Right lobe of liver (tissue), 6 donors: ENCODE measurements around the gene ARFIP2. TPM values are rescaled to one million over a fixed set of nuclear protein-coding genes. Genes with fewer than 3 reads are reported as not detected.

Source experiments
- ATAC-seq, 4 donors: fragments of 200-7000 bp; cut with Tn5 transposase; one replicate each; pipeline ENCODE4 v1.9.1; 2020; ENCODE audit warnings: mild to moderate bottlenecking in 4 of 4, moderate library complexity in 4 of 4
- DNase-seq, 3 donors: peaks; one replicate each; pipeline ENCODE4 v3.0.0-alpha.2; 2020
- H3K27ac ChIP-seq, 3 donors: fragments of 200-600 bp; one replicate each; pipeline ENCODE4 v1.8.0; 2022
- H3K27me3 ChIP-seq, 2 donors: fragments of 200-600 bp; one replicate each; pipeline ENCODE4 v1.8.0; 2022
- H3K36me3 ChIP-seq, 4 donors: fragments of 200-600 bp; sonication (generic) in 1 of 4; one replicate each; pipeline versions ENCODE4 v1.5.1 to v1.8.0; 2017 to 2022; ENCODE audit warnings: control low read depth in 1 of 4
- H3K4me1 ChIP-seq, 4 donors: fragments of 200-600 bp; sonication (generic) in 1 of 4; one replicate each; pipeline versions ENCODE4 v1.5.1 to v1.8.0; 2017 to 2022; ENCODE audit warnings: control low read depth in 1 of 4
- H3K4me3 ChIP-seq, 3 donors: fragments of 200-600 bp; one replicate each; pipeline ENCODE4 v1.8.0; 2022
- H3K9me3 ChIP-seq, 4 donors: fragments of 200-600 bp; sonication (generic) in 1 of 4; one replicate each; pipeline versions ENCODE4 v1.5.1 to v1.8.0; 2017 to 2022; ENCODE audit warnings: control low read depth in 1 of 4
- POLR2A ChIP-seq: fragments of 450-650 bp; IDR thresholded peaks from one replicate; pipeline ENCODE4 v1.6.1; 2017; ENCODE audit warnings: antibody characterized with exemption, mild to moderate bottlenecking
- WGBS: methylation state at CpG from one replicate; pipeline ENCODE4 v1.1.6; 2018; ENCODE audit warnings: low coverage, low lambda C conversion rate; ENCODE audit not compliant: insufficient coverage; ENCODE audit errors: missing lambda C conversion rate; 5-methylcytosine and 5-hydroxymethylcytosine counted together
- intact Hi-C, 2 donors: fragments of 100-400 bp; cut with DNase I; formaldehyde crosslinking; loops; one replicate each; pipeline versions ENCODE4 v1.11.2 to v1.14.1; 2022
- total RNA-seq, 6 experiments: library from RNA; depleted of rRNA in 2 of 6; stranded (reverse); fragments of >200 nt in 2 of 6; fragmentation: NEBNext Ultra II Directional in 3 of 6; extraction: Animal tissue kit (Norgen Biotek cat#: 25700) in 3 of 6; gene quantifications; one replicate each; pipeline versions ENCODE4 v1.1.0 to v1.2.4, GENCODE V29; 2016 to 2023
- TF ChIP-seq, protein P1 (sequence below), 4 donors: fragments of 200-600 bp in 3 of 4; fragments of 450-650 bp in 1 of 4; IDR thresholded peaks; one replicate each; pipeline versions ENCODE4 v1.5.1 to v1.8.0; 2016 to 2022; ENCODE audit warnings: antibody characterized with exemption in 4 of 4, mild to moderate bottlenecking in 2 of 4
- donor health status: DM: no; HTN: yes; CAD: no.
- donor health status: DM: no; HTN: no; CAD: no.
- donor health status: DM: no; HTN: no; CAD: no.
- donor health status: DM: no; HTN: yes; CAD: no.
- donor health status: DM: no; HTN: yes; CAD: no.

Gene ARFIP2
- total RNA-seq, 6 experiments from 2014 or later: 14.6 to 33.3 (median 23.1) TPM

GRCh38 chr11:6431861-6432260 is 49.3 kb downstream of the ARFIP2 start:
- TF ChIP-seq, protein P1, sequence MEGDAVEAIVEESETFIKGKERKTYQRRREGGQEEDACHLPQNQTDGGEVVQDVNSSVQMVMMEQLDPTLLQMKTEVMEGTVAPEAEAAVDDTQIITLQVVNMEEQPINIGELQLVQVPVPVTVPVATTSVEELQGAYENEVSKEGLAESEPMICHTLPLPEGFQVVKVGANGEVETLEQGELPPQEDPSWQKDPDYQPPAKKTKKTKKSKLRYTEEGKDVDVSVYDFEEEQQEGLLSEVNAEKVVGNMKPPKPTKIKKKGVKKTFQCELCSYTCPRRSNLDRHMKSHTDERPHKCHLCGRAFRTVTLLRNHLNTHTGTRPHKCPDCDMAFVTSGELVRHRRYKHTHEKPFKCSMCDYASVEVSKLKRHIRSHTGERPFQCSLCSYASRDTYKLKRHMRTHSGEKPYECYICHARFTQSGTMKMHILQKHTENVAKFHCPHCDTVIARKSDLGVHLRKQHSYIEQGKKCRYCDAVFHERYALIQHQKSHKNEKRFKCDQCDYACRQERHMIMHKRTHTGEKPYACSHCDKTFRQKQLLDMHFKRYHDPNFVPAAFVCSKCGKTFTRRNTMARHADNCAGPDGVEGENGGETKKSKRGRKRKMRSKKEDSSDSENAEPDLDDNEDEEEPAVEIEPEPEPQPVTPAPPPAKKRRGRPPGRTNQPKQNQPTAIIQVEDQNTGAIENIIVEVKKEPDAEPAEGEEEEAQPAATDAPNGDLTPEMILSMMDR (IDR thresholded peaks at IDR 0.05): no peak
- no peak for TF ChIP-seq POLR2A
- H3K27ac ChIP-seq: no peak overlapping the region
- H3K4me3 ChIP-seq: no peak overlapping the region
- peaks cover 0 to 14% (median 7%) of the 10 kb centered on the region in 4 donors for H3K36me3 ChIP-seq
- intact Hi-C loops: no loop called here
- no peaks in the 10 kb centered on the region for H3K9me3 ChIP-seq
- H3K4me1 ChIP-seq: peaks cover 0 to 24% (median 2%) of the 10 kb centered on the region in 4 donors
- 100% methylated on average over 1 of the region's 3 CpGs for WGBS
- ATAC-seq (peak in 2 of 4 donors; percentile 2 to 3), DNase-seq (peak in 1 of 3 donors; percentile 22)
- no peaks in the 10 kb centered on the region for H3K27me3 ChIP-seq

- H3K27ac ChIP-seq: no peak overlapping the region
- ATAC-seq: no peak
Measured at GRCh38 chr11:6427516-6427915, 53.6 kb downstream of the ARFIP2 start.

More at GRCh38 chr11:6427516-6427915, 53.6 kb downstream of the ARFIP2 start:
- intact Hi-C loops: no loop called here
- H3K27me3 ChIP-seq: no peaks in the 10 kb centered on the region
- H3K4me3 ChIP-seq: no peak overlapping the region
- DNase-seq: no peak
- TF ChIP-seq POLR2A: no peak
- TF ChIP-seq, protein P1 (IDR thresholded peaks at IDR 0.05): no peak
- no peaks in the 10 kb centered on the region for H3K4me1 ChIP-seq
- H3K36me3 ChIP-seq: peaks cover 0 to 6% (median 0%) of the 10 kb centered on the region in 4 donors
- H3K9me3 ChIP-seq: no peaks in the 10 kb centered on the region

Other genes with a start within 250 kb of the ARFIP2 start
- gene FHIP1B, start 246.7 kb downstream of the ARFIP2 start, total RNA-seq: 10 to 100 TPM; 20.3 to 37.5 (median 27.8) TPM
- under 1 TPM in 1 of 6 experiments, not detected in 5; 0.25 TPM for gene CNGA4, start 242.2 kb downstream of the ARFIP2 start, total RNA-seq
- not detected for gene CCKBR, start 221.5 kb downstream of the ARFIP2 start, total RNA-seq
- 10 to 100 TPM in 1 of 6 experiments, 1 to 10 TPM in 5; 2.6 to 11.2 (median 4.1) TPM for gene CAVIN3, start 160.8 kb downstream of the ARFIP2 start, total RNA-seq
- 10 to 100 TPM; 45.3 to 77.9 (median 57.3) TPM for gene SMPD1, start 90.9 kb downstream of the ARFIP2 start, total RNA-seq
- 1 to 10 TPM; 3.3 to 5.6 (median 3.8) TPM for gene APBB1, start 62.2 kb downstream of the ARFIP2 start, total RNA-seq
- 1,000 to 10,000 TPM; 3,555 to 5,250 (median 4,456) TPM for gene HPX, start 40.3 kb downstream of the ARFIP2 start, total RNA-seq
- 1 to 10 TPM; 5.0 to 8.9 (median 6.7) TPM for gene TRIM3, start 7.4 kb downstream of the ARFIP2 start, total RNA-seq
- gene TIMM10B, start 170 bp upstream of the ARFIP2 start, total RNA-seq: 10 to 100 TPM; 10.3 to 33.9 (median 14.1) TPM
- 10 to 100 TPM in 1 of 6 experiments, 1 to 10 TPM in 5; 1.9 to 10.3 (median 6.1) TPM for gene DNHD1, start 15.9 kb upstream of the ARFIP2 start, total RNA-seq
- gene RRP8, start 122.3 kb upstream of the ARFIP2 start, total RNA-seq: 10 to 100 TPM; 11.3 to 17.1 (median 14.2) TPM
- gene ILK, start 122.4 kb upstream of the ARFIP2 start, total RNA-seq: 10 to 100 TPM; 33.4 to 79.9 (median 55.0) TPM
- 10 to 100 TPM; 47.3 to 81.9 (median 60.4) TPM for gene TAF10, start 130.9 kb upstream of the ARFIP2 start, total RNA-seq
- gene TPP1, start 138.1 kb upstream of the ARFIP2 start, total RNA-seq: 100 to 1,000 TPM in 2 of 6 experiments, 10 to 100 TPM in 4; 62.5 to 159 (median 81.0) TPM
- gene DCHS1, start 174.5 kb upstream of the ARFIP2 start, total RNA-seq: 1 to 10 TPM; 1.8 to 9.2 (median 4.1) TPM
- 10 to 100 TPM; 10.7 to 21.6 (median 17.3) TPM for gene MRPL17, start 202.0 kb upstream of the ARFIP2 start, total RNA-seq